NCI-H1105 treated with DMSO at 0.1 percent for 48 hours (cell line): ENCODE measurements around the gene BICD1.

Experiments used
- DNase-seq: peaks from one replicate; lab custom pipeline; 2025; lab: John Stamatoyannopoulos, UW

BICD1 gene

DNA sequence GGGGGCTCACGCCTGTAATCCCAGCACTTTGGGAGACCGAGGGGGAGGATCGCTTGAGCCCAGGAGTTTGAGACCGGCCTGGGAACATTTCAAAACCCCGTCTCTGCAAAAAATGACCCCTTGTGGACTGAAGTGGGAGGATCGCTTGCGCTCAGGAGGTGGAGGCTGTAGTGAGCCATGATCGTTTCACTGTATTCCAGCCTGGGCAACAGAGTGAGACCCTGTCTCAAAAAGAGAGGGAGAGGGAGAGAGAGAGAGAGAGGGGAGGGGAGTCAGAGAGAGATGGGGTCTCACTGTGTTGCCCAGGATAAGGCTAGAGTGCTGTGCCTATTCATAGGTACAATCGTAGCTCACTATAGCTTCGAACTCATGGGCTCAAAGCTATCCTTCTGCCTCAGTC is 295.5 kb downstream of the BICD1 start:
- DNase-seq: no peak

DNA sequence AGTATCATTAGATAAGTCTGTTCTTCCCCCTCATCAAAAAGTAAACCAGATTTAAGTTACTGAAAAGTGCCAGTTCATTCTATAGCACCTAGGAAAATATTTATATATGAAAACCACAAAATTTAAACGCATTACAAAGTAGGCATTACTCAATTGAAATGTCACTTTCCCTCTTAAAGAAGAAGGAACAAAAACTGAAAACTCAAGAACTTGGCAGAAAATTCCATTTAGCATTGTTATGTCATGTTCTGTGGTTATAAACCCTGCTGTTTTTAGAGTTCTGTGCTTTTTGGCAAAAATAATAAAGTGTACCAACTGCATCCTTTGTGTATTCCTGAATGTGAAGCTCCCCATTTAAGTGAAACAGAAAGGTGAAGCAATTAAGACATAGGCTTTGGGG is 296.3 kb downstream of the BICD1 start:
- no peak for DNase-seq

DNA sequence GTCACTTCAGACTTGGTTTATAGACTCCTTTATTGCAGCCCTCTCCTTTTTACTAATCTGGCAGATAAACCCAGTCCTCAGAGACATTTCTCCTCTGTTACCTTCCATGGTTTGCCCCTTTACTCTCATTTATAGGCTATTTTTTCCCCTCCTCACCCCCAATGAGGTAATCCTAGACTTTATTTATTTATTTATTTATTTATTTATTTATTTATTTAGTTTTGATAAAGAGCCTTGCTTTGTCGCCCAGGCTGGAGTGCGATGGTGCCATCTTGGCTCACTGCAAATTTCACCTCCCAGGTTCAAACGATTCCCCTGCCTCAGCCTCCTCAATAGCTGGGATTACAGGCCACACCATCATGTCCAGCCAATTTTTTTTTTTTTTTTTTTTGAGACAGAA is 301.1 kb downstream of the BICD1 start:
- no peak for DNase-seq

- no peak for DNase-seq
Observed at GRCh38 chr12:32413412-32413811, 306.8 kb downstream of the BICD1 start.

- DNase-seq: no peak
Observed at GRCh38 chr12:32418221-32418620, 311.6 kb downstream of the BICD1 start.

GRCh38 chr12:32418903-32419519 is 312.4 kb downstream of the BICD1 start:
- no peak for DNase-seq

GRCh38 chr12:32419520-32419960 is 312.9 kb downstream of the BICD1 start:
- no peak for DNase-seq

- no peak for DNase-seq
Observed at GRCh38 chr12:32420356-32420755, 313.7 kb downstream of the BICD1 start.

- no peak for DNase-seq
Observed at GRCh38 chr12:32423559-32423958, 316.9 kb downstream of the BICD1 start.

GRCh38 chr12:32431025-32431424 is 324.4 kb downstream of the BICD1 start:
- peak; percentile 64 for DNase-seq
